ENCODE data around the gene PRRT1B. TPM values are rescaled to one million over a fixed set of nuclear protein-coding genes. Genes with fewer than 3 reads are reported as not detected.

PRRT1B gene
- not detected in 2 replicates for total RNA-seq

GRCh38 chr9:131545003-131545785, at the start of gene PRRT1B:
TSS of gene PRRT1B (plus strand) at chr9:131545523. CDS start at chr9:131545616, 93 bp downstream.

DNA sequence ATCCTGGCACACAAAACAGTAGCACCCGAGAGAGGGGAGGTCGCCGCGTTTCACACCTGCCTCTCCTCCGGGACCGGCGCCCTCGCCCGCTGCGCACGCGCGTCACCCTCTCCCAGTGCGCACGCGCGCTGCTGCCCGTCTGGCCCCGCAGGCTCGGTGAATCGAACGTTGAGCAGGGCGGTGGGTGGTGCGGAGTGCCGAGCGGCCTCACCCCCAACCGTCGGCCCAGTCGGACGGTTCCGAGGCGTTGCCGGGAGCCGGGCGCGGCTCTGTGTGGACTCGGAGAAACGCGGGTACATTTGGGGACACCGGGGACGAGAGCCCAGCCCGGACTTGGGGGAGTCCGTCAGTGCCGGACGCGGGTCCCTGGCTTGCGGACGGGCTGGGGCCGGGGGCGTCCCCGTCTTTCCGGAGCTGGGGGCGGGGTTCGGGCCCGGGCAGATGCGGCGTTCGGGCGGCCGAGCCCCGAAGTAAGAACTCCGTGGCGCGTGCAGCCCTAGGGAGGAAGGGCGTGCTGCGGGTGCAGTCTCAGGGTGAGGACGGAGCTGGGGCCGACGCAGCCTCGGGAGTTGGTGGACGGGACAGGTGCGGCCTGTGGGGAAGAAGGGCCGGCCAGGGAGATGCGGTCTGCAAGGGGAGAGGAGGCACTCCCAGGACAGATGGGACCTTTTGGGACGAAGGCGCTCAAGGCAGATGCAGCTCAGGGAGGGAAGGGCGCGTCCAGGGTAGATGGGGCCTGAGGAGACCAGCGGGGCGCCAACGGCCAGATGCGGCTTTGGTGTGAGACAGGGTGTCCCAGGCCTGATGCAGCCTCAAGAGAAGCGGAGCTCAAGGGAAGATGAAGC, 42.3 kb upstream of the PRRT1B start, which contains the start of gene POMT1:
POMT1 (plus strand) TSS at position 138 of the 845 bp plus-strand sequence. CDS start 1,301 bp downstream, outside the sequence.

DNA sequence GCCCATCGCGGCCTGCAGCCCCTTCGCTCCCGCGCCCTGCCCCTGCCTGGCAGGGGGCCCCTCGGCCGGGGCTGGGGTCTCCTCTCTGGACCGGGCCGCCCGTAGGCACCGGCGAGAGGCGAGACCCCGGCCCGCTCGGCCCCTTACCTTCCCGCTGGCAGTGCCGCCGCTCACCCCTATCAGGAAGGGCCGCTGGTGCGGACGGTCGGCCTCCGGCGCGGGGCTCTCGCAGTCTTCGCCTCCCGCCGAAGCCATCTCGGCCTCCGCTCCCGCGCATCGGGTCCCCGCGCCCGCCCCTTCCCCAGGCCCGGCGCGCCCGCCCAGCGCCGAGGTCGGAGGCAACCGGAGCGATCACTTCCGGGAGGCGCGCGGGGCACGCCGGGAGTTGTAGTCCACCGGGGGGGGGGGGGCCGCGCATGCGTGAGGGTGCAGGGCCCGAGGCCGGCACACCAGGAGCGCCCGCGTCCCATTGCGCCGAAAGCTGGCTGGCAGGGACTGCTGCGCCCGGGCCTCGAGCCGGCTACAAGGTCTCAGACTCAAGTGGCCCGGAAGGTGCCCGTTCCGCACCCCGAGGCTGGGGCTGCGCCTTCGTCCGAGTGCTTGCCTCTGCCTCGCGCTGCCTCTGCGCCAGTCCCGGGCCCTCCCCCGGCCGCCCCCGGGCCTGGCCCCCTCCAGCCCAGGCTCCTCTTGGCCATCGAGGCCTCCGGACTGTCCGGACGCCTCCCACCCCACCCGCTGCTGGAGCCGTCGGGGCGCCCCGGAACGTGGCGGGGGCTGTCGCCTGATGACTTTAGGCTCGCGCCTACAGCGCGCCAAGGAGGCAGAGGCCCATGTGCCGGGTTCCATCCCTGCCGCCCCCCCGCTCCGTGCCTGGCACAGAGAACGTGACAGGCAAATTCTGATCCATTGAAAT, 14.1 kb upstream of the PRRT1B start, which contains the start of gene UCK1:
UCK1 (minus strand) TSS at position 344 of the 913 bp plus-strand sequence; CDS start at position 255, 89 bp downstream.

Other genes with a start within 250 kb of the PRRT1B start
- gene PRRC2B, start 151.4 kb upstream of the PRRT1B start, total RNA-seq: 94.7 and 196 TPM in 2 replicates
- gene POMT1, start 42.6 kb upstream of the PRRT1B start, total RNA-seq: 18.9 and 34.9 TPM in 2 replicates
- 25.1 and 30.3 TPM in 2 replicates for gene UCK1, start 14.3 kb upstream of the PRRT1B start, total RNA-seq
- gene RAPGEF1, start 194.6 kb downstream of the PRRT1B start, total RNA-seq: 29.0 and 37.9 TPM in 2 replicates

All from mesangial cell (primary cell).